Sigmoid colon (tissue), 7 donors: ENCODE data around the gene CLDN14. TPM values are rescaled to one million over a fixed set of nuclear protein-coding genes. Genes with fewer than 3 reads are reported as not detected.

Experiments
- DNase-seq: peaks from one replicate; pipeline ENCODE4 v3.0.0-alpha.2; 2019
- H3K27ac ChIP-seq, 4 donors: fragments of 200-600 bp; sonication (generic); one replicate each; pipeline ENCODE4 v1.5.1; 2016 to 2019; ENCODE audit warnings: mild to moderate bottlenecking in 1 of 4
- H3K27me3 ChIP-seq, 3 donors: fragments of 200-600 bp; sonication (generic); one replicate each; pipeline ENCODE4 v1.5.1; 2019; ENCODE audit warnings: mild to moderate bottlenecking in 1 of 3
- H3K36me3 ChIP-seq, 4 donors: fragments of 200-600 bp; sonication (generic); one replicate each; pipeline ENCODE4 v1.5.1; 2016 to 2019
- H3K4me1 ChIP-seq, 4 donors: fragments of 200-600 bp; sonication (generic); one replicate each; pipeline ENCODE4 v1.5.1; 2017 to 2019
- H3K4me3 ChIP-seq, 4 donors: fragments of 200-600 bp; sonication (generic); one replicate each; pipeline ENCODE4 v1.5.1; 2017 to 2019; ENCODE audit warnings: mild to moderate bottlenecking in 2 of 4, moderate library complexity in 1 of 4
- H3K9me3 ChIP-seq, 4 donors: fragments of 200-600 bp in 3 of 4; sonication (generic) in 3 of 4; one replicate each; pipeline versions ENCODE4 v1.5.1 to v1.6.1; 2013 to 2019
- CTCF ChIP-seq, 4 experiments: fragments of 450-650 bp in 3 of 4; fragments of 200-600 bp in 1 of 4; IDR thresholded peaks; one replicate each; pipeline ENCODE4 v1.5.1; 2016 to 2019; ENCODE audit warnings: antibody characterized with exemption in 4 of 4, mild to moderate bottlenecking in 3 of 4, moderate library complexity in 2 of 4
- EP300 ChIP-seq, 4 donors: sonication (generic); formaldehyde crosslinking; IDR thresholded peaks; one replicate each; pipeline ENCODE4 v1.6.1; 2017; ENCODE audit warnings: antibody characterized with exemption in 4 of 4
- POLR2A ChIP-seq, 2 donors: fragments of 450-650 bp; IDR thresholded peaks; one replicate each; pipeline ENCODE4 v1.6.1; 2016; ENCODE audit warnings: antibody characterized with exemption in 2 of 2, mild to moderate bottlenecking in 2 of 2, moderate library complexity in 2 of 2
- POLR2AphosphoS5 ChIP-seq, 4 donors: sonication (generic); formaldehyde crosslinking; IDR thresholded peaks; one replicate each; pipeline ENCODE4 v1.6.1; 2017; ENCODE audit warnings: antibody characterized with exemption in 4 of 4
- WGBS, 2 donors: extraction: QIAGEN DNeasy Blood & Tissue Kit; methylation state at CpG; one replicate each; pipeline ENCODE4 v1.1.7; 2013; 5-methylcytosine and 5-hydroxymethylcytosine counted together
- intact Hi-C: fragments of 100-400 bp; cut with DNase I; formaldehyde crosslinking; loops from one replicate; pipeline ENCODE4 v1.15.1; 2023
- polyA plus RNA-seq, 3 donors: library from polyadenylated mRNA; stranded (reverse); fragments of 200-250 nt; gene quantifications; one replicate each; pipeline ENCODE4 v1.2.3, GENCODE V29; 2013
- total RNA-seq, 4 donors: library from RNA; depleted of rRNA; stranded (reverse); fragments of >200 nt; gene quantifications; one replicate each; pipeline ENCODE4 v1.1.0, GENCODE V29; 2016
- donor health status: healthy with polysubstance abuse.
- donor health status: Bipolar disorder and iron deficiency.
- donor health status: healthy.

The CLDN14 gene
- total and polyA plus RNA-seq, 7 donors: 1.3 TPM; not detected in 6

GRCh38 chr21:36486246-36486645, 6.3 kb upstream of the CLDN14 start:
- H3K27ac ChIP-seq: no peak overlapping the region
- TF ChIP-seq POLR2AphosphoS5 (IDR thresholded peaks at IDR 0.05) (no peak), EP300 (IDR thresholded peaks at IDR 0.05) (no peak), CTCF (IDR thresholded peaks at IDR 0.05) (no peak), POLR2A (IDR thresholded peaks at IDR 0.05) (no peak)
- no peaks in the 10 kb centered on the region for H3K36me3 ChIP-seq
- no peaks in the 10 kb centered on the region for H3K4me1 ChIP-seq
- no peaks in the 10 kb centered on the region for H3K27me3 ChIP-seq
- H3K4me3 ChIP-seq: no peak overlapping the region
- intact Hi-C loops: no loop called here
- 92 to 94% methylated on average over 9 of the region's 9 CpGs for whole genome bisulfite sequencing, 2 donors
- no peak for DNase-seq
- no peaks in the 10 kb centered on the region for H3K9me3 ChIP-seq

DNA sequence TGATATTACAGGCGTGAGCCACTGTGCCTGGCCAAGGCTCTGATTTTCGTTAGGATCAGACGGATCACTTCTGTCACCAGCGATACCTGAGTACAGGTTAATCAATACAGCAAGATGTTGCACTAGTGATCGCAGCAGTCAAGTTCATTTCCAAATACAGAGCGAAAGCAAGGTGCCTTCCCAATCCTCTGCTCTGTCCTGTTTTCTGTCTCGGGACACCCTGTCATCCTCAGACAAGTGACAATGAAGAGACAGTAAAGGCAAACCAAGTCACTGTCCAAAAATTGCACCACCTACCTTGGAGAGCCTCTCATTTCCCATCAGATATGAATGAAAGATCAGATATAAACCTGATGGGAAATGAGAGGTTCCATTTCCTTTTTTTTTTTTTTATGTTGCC, 5.6 kb upstream of the CLDN14 start:
- intact Hi-C loops: no loop called here
- no peak for DNase-seq
- 92 to 93% methylated on average over 7 of the region's 7 CpGs for WGBS, 2 donors

GRCh38 chr21:36483095-36483494, 3.2 kb upstream of the CLDN14 start:
- intact Hi-C loops: no loop called here
- no peaks in the 10 kb centered on the region for H3K36me3 ChIP-seq
- 92 to 93% methylated on average over 10 of the region's 10 CpGs for WGBS, 2 donors
- H3K27me3 ChIP-seq: no peaks in the 10 kb centered on the region
- H3K4me1 ChIP-seq: no peaks in the 10 kb centered on the region
- no peaks in the 10 kb centered on the region for H3K9me3 ChIP-seq
- no peak overlapping the region for H3K27ac ChIP-seq
- DNase-seq: no peak
- no peak overlapping the region for H3K4me3 ChIP-seq
- TF ChIP-seq EP300 (IDR thresholded peaks at IDR 0.05) (no peak), POLR2A (IDR thresholded peaks at IDR 0.05) (no peak), POLR2AphosphoS5 (IDR thresholded peaks at IDR 0.05) (no peak), CTCF (IDR thresholded peaks at IDR 0.05) (no peak)

More for the DNA sequence above, 5.6 kb upstream of the CLDN14 start:
- H3K27ac ChIP-seq: no peak overlapping the region
- TF ChIP-seq CTCF (IDR thresholded peaks at IDR 0.05): no peak
- no peak for TF ChIP-seq EP300 (IDR thresholded peaks at IDR 0.05)
- TF ChIP-seq POLR2AphosphoS5 (IDR thresholded peaks at IDR 0.05): no peak
- no peak for TF ChIP-seq POLR2A (IDR thresholded peaks at IDR 0.05)
- no peaks in the 10 kb centered on the region for H3K9me3 ChIP-seq
- no peaks in the 10 kb centered on the region for H3K36me3 ChIP-seq
- no peaks in the 10 kb centered on the region for H3K4me1 ChIP-seq
- no peaks in the 10 kb centered on the region for H3K27me3 ChIP-seq
- no peak overlapping the region for H3K4me3 ChIP-seq

DNA sequence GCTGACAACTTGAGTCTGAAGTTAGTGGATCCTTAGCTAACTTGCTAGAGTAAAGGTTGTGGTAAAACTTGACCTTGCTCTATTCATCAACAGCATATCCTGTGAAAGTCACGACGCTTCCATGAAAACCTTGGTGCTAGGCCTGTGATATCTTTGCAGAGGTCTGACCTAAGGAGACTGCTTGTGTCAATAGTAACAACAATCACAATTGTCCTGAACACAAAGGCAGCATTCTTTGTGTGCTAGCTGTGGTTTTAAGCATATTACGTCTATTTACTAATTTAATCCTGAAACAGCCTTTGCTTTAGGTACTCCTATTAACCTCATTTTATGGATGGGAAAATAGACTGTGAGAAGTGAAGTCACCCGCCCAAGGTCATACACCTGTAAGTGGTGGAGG, 2.8 kb upstream of the CLDN14 start:
- H3K9me3 ChIP-seq: no peaks in the 10 kb centered on the region
- H3K4me1 ChIP-seq: no peaks in the 10 kb centered on the region
- no peak for TF ChIP-seq EP300 (IDR thresholded peaks at IDR 0.05)
- TF ChIP-seq CTCF (IDR thresholded peaks at IDR 0.05): no peak
- TF ChIP-seq POLR2A (IDR thresholded peaks at IDR 0.05): no peak
- no peak for TF ChIP-seq POLR2AphosphoS5 (IDR thresholded peaks at IDR 0.05)
- no peak overlapping the region for H3K4me3 ChIP-seq
- no peaks in the 10 kb centered on the region for H3K36me3 ChIP-seq
- no peak overlapping the region for H3K27ac ChIP-seq
- H3K27me3 ChIP-seq: no peaks in the 10 kb centered on the region
- DNase-seq: no peak
- intact Hi-C loops: no loop called here
- WGBS, 2 donors: 60 to 87% methylated on average over 4 of the region's 4 CpGs

GRCh38 chr21:36482181-36482580, 2.3 kb upstream of the CLDN14 start:
- Histone ChIP-seq H3K4me3 (no peak overlapping the region), H3K27ac (no peak overlapping the region), H3K36me3 (no peaks in the 10 kb centered on the region), H3K27me3 (no peaks in the 10 kb centered on the region), H3K4me1 (no peaks in the 10 kb centered on the region), H3K9me3 (no peaks in the 10 kb centered on the region)
- DNase-seq: no peak
- intact Hi-C loops: no loop called here
- 75 to 76% methylated on average over 4 of the region's 4 CpGs for WGBS, 2 donors
- TF ChIP-seq CTCF (IDR thresholded peaks at IDR 0.05) (no peak), POLR2AphosphoS5 (IDR thresholded peaks at IDR 0.05) (no peak), EP300 (IDR thresholded peaks at IDR 0.05) (no peak), POLR2A (IDR thresholded peaks at IDR 0.05) (no peak)
